ENCODE results near the gene TMEM248.

Gene TMEM248

GRCh38 chr7:66899552-66900280 is 21.3 kb upstream of the TMEM248 start:
- no peak overlapping the region for H3K27ac ChIP-seq (replicated peaks; ENCODE audit: low read length)
- H2AK5ac ChIP-seq (ENCODE audit: low read depth, low read length) = no peak overlapping the region
- no peak overlapping the region for H4K91ac ChIP-seq (ENCODE audit: low read depth, low read length, poor library complexity)
- H3K23ac ChIP-seq (ENCODE audit: low read depth, low read length, poor library complexity) = no peak overlapping the region
- DNase-seq (ENCODE audit: low spot score) = no peak
- no peak overlapping the region for H3K4ac ChIP-seq (ENCODE audit: low read length)
- H2BK15ac ChIP-seq (ENCODE audit: low read length) = no peak overlapping the region
- H2BK120ac ChIP-seq (ENCODE audit: low read depth, low read length) = no peak overlapping the region
- no peaks in the 10 kb centered on the region for H3K4me1 ChIP-seq (ENCODE audit: control insufficient read depth in 2 of 2, insufficient read depth in 1 of 2, low read depth in 1 of 2, low read length in 2 of 2)
- H2AFZ ChIP-seq (ENCODE audit: low read length) = no peak overlapping the region
- H4K8ac ChIP-seq (ENCODE audit: low read depth, low read length) = no peak overlapping the region
- no peaks in the 10 kb centered on the region for H3K27me3 ChIP-seq (ENCODE audit: control insufficient read depth in 3 of 3, insufficient read depth in 3 of 3, low read depth in 1 of 3, low read length in 3 of 3)
- peak overlapping the region in 1 of 2 donors; percentile 12 for H3K4me3 ChIP-seq (ENCODE audit: low read length in 2 of 2)
- no peak overlapping the region for H3K18ac ChIP-seq (ENCODE audit: low read length)
- no peak overlapping the region for H3K14ac ChIP-seq (ENCODE audit: low read length)
- no CpG with 5 or more reads among the region's 7 CpGs for WGBS, 2 donors (ENCODE audit: extremely low coverage in 2 of 2, insufficient read length in 2 of 2, insufficient replicate concordance in 1 of 2)
- H3K9ac ChIP-seq (ENCODE audit: low read depth, low read length, poor library complexity) = no peak overlapping the region
- H3K36me3 ChIP-seq (replicated peaks in 1 of 2; ENCODE audit: control insufficient read depth in 2 of 2, insufficient read depth in 2 of 2, low read length in 2 of 2) = peaks cover 7 to 34% of the 10 kb centered on the region in 2 donors
- no peak overlapping the region for H2BK5ac ChIP-seq (ENCODE audit: low read length)
- no peaks in the 10 kb centered on the region for H3K9me3 ChIP-seq (replicated peaks in 1 of 2; ENCODE audit: control insufficient read depth in 2 of 2, insufficient read depth in 1 of 2, low read depth in 1 of 2, low read length in 2 of 2)
- H3K79me1 ChIP-seq (ENCODE audit: low read depth, low read length) = no peaks in the 10 kb centered on the region
- no peak overlapping the region for H3K4me2 ChIP-seq (ENCODE audit: insufficient read depth, low read length, poor library complexity, severe bottlenecking)
- no peak overlapping the region for H2BK12ac ChIP-seq (ENCODE audit: low read length)

- H3K4ac ChIP-seq (ENCODE audit: low read length) = no peak overlapping the region
- no peak overlapping the region for H2BK12ac ChIP-seq (ENCODE audit: low read length)
- H3K4me2 ChIP-seq (ENCODE audit: insufficient read depth, low read length, poor library complexity, severe bottlenecking) = no peak overlapping the region
- no CpG with 5 or more reads among the region's 47 CpGs for WGBS, 2 donors (ENCODE audit: extremely low coverage in 2 of 2, insufficient read length in 2 of 2, insufficient replicate concordance in 1 of 2)
- no peak overlapping the region for H2BK15ac ChIP-seq (ENCODE audit: low read length)
- no peak overlapping the region for H4K91ac ChIP-seq (ENCODE audit: low read depth, low read length, poor library complexity)
- H3K9ac ChIP-seq (ENCODE audit: low read depth, low read length, poor library complexity) = no peak overlapping the region
- no peak for DNase-seq (ENCODE audit: low spot score)
- no peak overlapping the region for H3K18ac ChIP-seq (ENCODE audit: low read length)
- no peak overlapping the region for H3K14ac ChIP-seq (ENCODE audit: low read length)
- no peak overlapping the region for H2BK120ac ChIP-seq (ENCODE audit: low read depth, low read length)
- H4K8ac ChIP-seq (ENCODE audit: low read depth, low read length) = no peak overlapping the region
- H3K4me1 ChIP-seq (ENCODE audit: control insufficient read depth in 2 of 2, insufficient read depth in 1 of 2, low read depth in 1 of 2, low read length in 2 of 2) = no peaks in the 10 kb centered on the region
- H3K23ac ChIP-seq (ENCODE audit: low read depth, low read length, poor library complexity) = no peak overlapping the region
- H3K27ac ChIP-seq (replicated peaks; ENCODE audit: low read length) = no peak overlapping the region
- no peaks in the 10 kb centered on the region for H3K9me3 ChIP-seq (replicated peaks in 1 of 2; ENCODE audit: control insufficient read depth in 2 of 2, insufficient read depth in 1 of 2, low read depth in 1 of 2, low read length in 2 of 2)
- H2AK5ac ChIP-seq (ENCODE audit: low read depth, low read length) = no peak overlapping the region
- H2BK5ac ChIP-seq (ENCODE audit: low read length) = peak overlapping the region; percentile 62
- no peaks in the 10 kb centered on the region for H3K27me3 ChIP-seq (ENCODE audit: control insufficient read depth in 3 of 3, insufficient read depth in 3 of 3, low read depth in 1 of 3, low read length in 3 of 3)
- no peak overlapping the region for H2AFZ ChIP-seq (ENCODE audit: low read length)
- peaks cover 13 to 25% of the 10 kb centered on the region in 2 donors for H3K36me3 ChIP-seq (replicated peaks in 1 of 2; ENCODE audit: control insufficient read depth in 2 of 2, insufficient read depth in 2 of 2, low read length in 2 of 2)
- no peaks in the 10 kb centered on the region for H3K79me1 ChIP-seq (ENCODE audit: low read depth, low read length)
- no peak overlapping the region for H3K4me3 ChIP-seq (ENCODE audit: low read length in 2 of 2)
Measured at GRCh38 chr7:66901941-66902843, 18.8 kb upstream of the TMEM248 start.

- WGBS, 2 donors (ENCODE audit: extremely low coverage in 2 of 2, insufficient read length in 2 of 2, insufficient replicate concordance in 1 of 2) = no CpG with 5 or more reads among the region's 19 CpGs
- no peak overlapping the region for H2AFZ ChIP-seq (ENCODE audit: low read length)
- peaks cover 13 to 25% of the 10 kb centered on the region in 2 donors for H3K36me3 ChIP-seq (replicated peaks in 1 of 2; ENCODE audit: control insufficient read depth in 2 of 2, insufficient read depth in 2 of 2, low read length in 2 of 2)
- H2BK120ac ChIP-seq (ENCODE audit: low read depth, low read length) = no peak overlapping the region
- H3K4me2 ChIP-seq (ENCODE audit: insufficient read depth, low read length, poor library complexity, severe bottlenecking) = no peak overlapping the region
- H3K27ac ChIP-seq (replicated peaks; ENCODE audit: low read length) = no peak overlapping the region
- no peak overlapping the region for H2BK5ac ChIP-seq (ENCODE audit: low read length)
- H2BK15ac ChIP-seq (ENCODE audit: low read length) = no peak overlapping the region
- no peaks in the 10 kb centered on the region for H3K27me3 ChIP-seq (ENCODE audit: control insufficient read depth in 3 of 3, insufficient read depth in 3 of 3, low read depth in 1 of 3, low read length in 3 of 3)
- no peak overlapping the region for H3K4me3 ChIP-seq (ENCODE audit: low read length in 2 of 2)
- no peak overlapping the region for H3K18ac ChIP-seq (ENCODE audit: low read length)
- H3K9ac ChIP-seq (ENCODE audit: low read depth, low read length, poor library complexity) = no peak overlapping the region
- H3K14ac ChIP-seq (ENCODE audit: low read length) = no peak overlapping the region
- no peaks in the 10 kb centered on the region for H3K79me1 ChIP-seq (ENCODE audit: low read depth, low read length)
- no peaks in the 10 kb centered on the region for H3K9me3 ChIP-seq (replicated peaks in 1 of 2; ENCODE audit: control insufficient read depth in 2 of 2, insufficient read depth in 1 of 2, low read depth in 1 of 2, low read length in 2 of 2)
- H4K8ac ChIP-seq (ENCODE audit: low read depth, low read length) = no peak overlapping the region
- H4K91ac ChIP-seq (ENCODE audit: low read depth, low read length, poor library complexity) = no peak overlapping the region
- DNase-seq (ENCODE audit: low spot score) = no peak
- no peak overlapping the region for H3K4ac ChIP-seq (ENCODE audit: low read length)
- no peaks in the 10 kb centered on the region for H3K4me1 ChIP-seq (ENCODE audit: control insufficient read depth in 2 of 2, insufficient read depth in 1 of 2, low read depth in 1 of 2, low read length in 2 of 2)
- H2AK5ac ChIP-seq (ENCODE audit: low read depth, low read length) = no peak overlapping the region
- no peak overlapping the region for H2BK12ac ChIP-seq (ENCODE audit: low read length)
- no peak overlapping the region for H3K23ac ChIP-seq (ENCODE audit: low read depth, low read length, poor library complexity)
Measured at GRCh38 chr7:66902844-66903180, 18.2 kb upstream of the TMEM248 start.

GRCh38 chr7:66903360-66904062 is 17.5 kb upstream of the TMEM248 start:
- H2BK12ac ChIP-seq (ENCODE audit: low read length) = no peak overlapping the region
- H3K36me3 ChIP-seq (replicated peaks in 1 of 2; ENCODE audit: control insufficient read depth in 2 of 2, insufficient read depth in 2 of 2, low read length in 2 of 2) = peaks cover 13 to 20% of the 10 kb centered on the region in 2 donors
- H2BK5ac ChIP-seq (ENCODE audit: low read length) = no peak overlapping the region
- H3K4me2 ChIP-seq (ENCODE audit: insufficient read depth, low read length, poor library complexity, severe bottlenecking) = no peak overlapping the region
- H3K14ac ChIP-seq (ENCODE audit: low read length) = no peak overlapping the region
- H3K23ac ChIP-seq (ENCODE audit: low read depth, low read length, poor library complexity) = peak overlapping the region; percentile 17
- no peak overlapping the region for H3K27ac ChIP-seq (replicated peaks; ENCODE audit: low read length)
- H3K4me3 ChIP-seq (ENCODE audit: low read length in 2 of 2) = peak overlapping the region in 1 of 2 donors; percentile 24
- no peaks in the 10 kb centered on the region for H3K27me3 ChIP-seq (ENCODE audit: control insufficient read depth in 3 of 3, insufficient read depth in 3 of 3, low read depth in 1 of 3, low read length in 3 of 3)
- H4K8ac ChIP-seq (ENCODE audit: low read depth, low read length) = no peak overlapping the region
- no peak overlapping the region for H2BK120ac ChIP-seq (ENCODE audit: low read depth, low read length)
- H3K18ac ChIP-seq (ENCODE audit: low read length) = peak overlapping the region; percentile 57
- H3K9ac ChIP-seq (ENCODE audit: low read depth, low read length, poor library complexity) = no peak overlapping the region
- WGBS, 2 donors (ENCODE audit: extremely low coverage in 2 of 2, insufficient read length in 2 of 2, insufficient replicate concordance in 1 of 2) = no CpG with 5 or more reads among the region's 32 CpGs
- no peak overlapping the region for H3K4ac ChIP-seq (ENCODE audit: low read length)
- no peaks in the 10 kb centered on the region for H3K9me3 ChIP-seq (replicated peaks in 1 of 2; ENCODE audit: control insufficient read depth in 2 of 2, insufficient read depth in 1 of 2, low read depth in 1 of 2, low read length in 2 of 2)
- no peaks in the 10 kb centered on the region for H3K4me1 ChIP-seq (ENCODE audit: control insufficient read depth in 2 of 2, insufficient read depth in 1 of 2, low read depth in 1 of 2, low read length in 2 of 2)
- no peak overlapping the region for H2AK5ac ChIP-seq (ENCODE audit: low read depth, low read length)
- H2BK15ac ChIP-seq (ENCODE audit: low read length) = no peak overlapping the region
- H2AFZ ChIP-seq (ENCODE audit: low read length) = no peak overlapping the region
- no peak for DNase-seq (ENCODE audit: low spot score)
- no peak overlapping the region for H4K91ac ChIP-seq (ENCODE audit: low read depth, low read length, poor library complexity)
- H3K79me1 ChIP-seq (ENCODE audit: low read depth, low read length) = no peaks in the 10 kb centered on the region

Measured in neuronal stem cell (in vitro differentiated cells).